ENCODE data around the gene MRFAP1. TPM values are rescaled to one million over a fixed set of nuclear protein-coding genes. Genes with fewer than 3 reads are reported as not detected.
A peak's percentile ranks its signal among the peaks of the same experiment; 100 is the strongest.

Gene MRFAP1
- 262 TPM for total RNA-seq
- long read RNA-seq, transcript MRFAP1-204 (1 exons, 1,982 nt), result minor isoform, 5 of 254 reads
- long read RNA-seq, transcript MRFAP1-202 (2 exons, 1,584 nt), result major isoform, 189 of 254 reads
- long read RNA-seq, transcript MRFAP1-201 (3 exons, 2,049 nt), result minor isoform, 59 of 254 reads
- long read RNA-seq, partial matches to known transcripts, result 0 of 254 reads
- long read RNA-seq, other reads (novel, unspliced or antisense), result 1 of 254 reads

GRCh38 chr4:6640292-6641163, at the start of gene MRFAP1:
MRFAP1 (plus strand) TSS chr4:6640685; CDS start chr4:6640863, 178 bp downstream.
- peak; percentile 97 for DNase-seq (ENCODE audit: low spot score)
- intact Hi-C loops (cut with DNase I), result loop anchor here (1.0 to 2.0 kb wide), 3 partner anchors 32 to 76 kb away; partner anchors contain the start of genes BLOC1S4 and MRFAP1L1

- intact Hi-C loops (cut with DNase I), result no loop called here
- DNase-seq (ENCODE audit: low spot score), result no peak
Measured at GRCh38 chr4:6591313-6591712, 49.2 kb upstream of the MRFAP1 start.

- intact Hi-C loops (cut with DNase I), result no loop called here
- no peak for DNase-seq (ENCODE audit: low spot score)
Measured at GRCh38 chr4:6591781-6592180, 48.7 kb upstream of the MRFAP1 start.

GRCh38 chr4:6592804-6593563, 47.5 kb upstream of the MRFAP1 start:
- intact Hi-C loops (cut with DNase I), result no loop called here
- no peak for DNase-seq (ENCODE audit: low spot score)

- intact Hi-C loops (cut with DNase I), result no loop called here
- no peak for DNase-seq (ENCODE audit: low spot score)
Measured at GRCh38 chr4:6594341-6594740, 46.1 kb upstream of the MRFAP1 start.

GRCh38 chr4:6594826-6595355, 45.6 kb upstream of the MRFAP1 start:
- no peak for DNase-seq (ENCODE audit: low spot score)
- intact Hi-C loops (cut with DNase I), result no loop called here

GRCh38 chr4:6595897-6596537, 44.5 kb upstream of the MRFAP1 start:
- no peak for DNase-seq (ENCODE audit: low spot score)
- intact Hi-C loops (cut with DNase I), result no loop called here

- intact Hi-C loops (cut with DNase I), result no loop called here
Measured at GRCh38 chr4:6596948-6597347, 43.5 kb upstream of the MRFAP1 start.

GRCh38 chr4:6598127-6598526, 42.4 kb upstream of the MRFAP1 start:
- intact Hi-C loops (cut with DNase I), result no loop called here
- no peak for DNase-seq (ENCODE audit: low spot score)

More at GRCh38 chr4:6596948-6597347, 43.5 kb upstream of the MRFAP1 start:
- no peak for DNase-seq (ENCODE audit: low spot score)

- DNase-seq (ENCODE audit: low spot score), result no peak
- intact Hi-C loops (cut with DNase I), result no loop called here
Measured at GRCh38 chr4:6598641-6599040, 41.8 kb upstream of the MRFAP1 start.

- intact Hi-C loops (cut with DNase I), result no loop called here
- no peak for DNase-seq (ENCODE audit: low spot score)
Measured at GRCh38 chr4:6601661-6602250, 38.7 kb upstream of the MRFAP1 start.

GRCh38 chr4:6602289-6602688, 38.2 kb upstream of the MRFAP1 start:
- intact Hi-C loops (cut with DNase I), result no loop called here
- DNase-seq (ENCODE audit: low spot score), result no peak

- intact Hi-C loops (cut with DNase I), result no loop called here
- DNase-seq (ENCODE audit: low spot score), result no peak
Measured at GRCh38 chr4:6603128-6603527, 37.4 kb upstream of the MRFAP1 start.

- intact Hi-C loops (cut with DNase I), result no loop called here
- no peak for DNase-seq (ENCODE audit: low spot score)
Measured at GRCh38 chr4:6605114-6605513, 35.4 kb upstream of the MRFAP1 start.

GRCh38 chr4:6605605-6606004, 34.9 kb upstream of the MRFAP1 start:
- DNase-seq (ENCODE audit: low spot score), result no peak
- intact Hi-C loops (cut with DNase I), result no loop called here

- no peak for DNase-seq (ENCODE audit: low spot score)
- intact Hi-C loops (cut with DNase I), result no loop called here
Measured at GRCh38 chr4:6606465-6607235, 33.8 kb upstream of the MRFAP1 start.

GRCh38 chr4:6607368-6608055, 33.0 kb upstream of the MRFAP1 start:
- no peak for DNase-seq (ENCODE audit: low spot score)
- intact Hi-C loops (cut with DNase I), result no loop called here

Measured in cardiac septum (tissue), 1 donor.